ENCODE results near the gene SOX8.
"Not testable (repeated sequence)": the region's sequence is repeated elsewhere in the genome, so short reads cannot be mapped to it uniquely, and the experiment has no call there.

The SOX8 gene

GRCh38 chr16:951660-952301, 29.8 kb upstream of the SOX8 start:
- H3K9me2 ChIP-seq (ENCODE audit: low read depth, low read length) = no peaks in the 10 kb centered on the region
- no peak overlapping the region for H3K4me2 ChIP-seq (ENCODE audit: low read length)
- no peaks in the 10 kb centered on the region for H3K27me3 ChIP-seq (ENCODE audit: insufficient read depth, low read length)
- no peaks in the 10 kb centered on the region for H3K9me3 ChIP-seq (ENCODE audit: low read length)
- TF ChIP-seq CTCF (IDR thresholded peaks at IDR 0.05; ENCODE audit: low read length) (no peak), EZH2 (IDR thresholded peaks at IDR 0.05; ENCODE audit: borderline replicate concordance, low read length) (no peak)
- no peak overlapping the region for H2AFZ ChIP-seq (ENCODE audit: low read length)
- H3K4me1 ChIP-seq (ENCODE audit: insufficient read depth, low read length, severe bottlenecking) = no peaks in the 10 kb centered on the region
- no peaks in the 10 kb centered on the region for H3F3A ChIP-seq (ENCODE audit: insufficient read depth, low read length)
- no peak overlapping the region for H3K9ac ChIP-seq (ENCODE audit: low read length)
- H3K79me2 ChIP-seq (ENCODE audit: insufficient read depth, low read length) = no peaks in the 10 kb centered on the region
- no peak overlapping the region for H3K4me3 ChIP-seq (ENCODE audit: low read depth, low read length, poor library complexity, severe bottlenecking)
- no peak overlapping the region for H3K27ac ChIP-seq (ENCODE audit: low read depth, low read length, poor library complexity, severe bottlenecking)
- H4K20me1 ChIP-seq (ENCODE audit: insufficient read depth, low read length) = no peaks in the 10 kb centered on the region
- no peaks in the 10 kb centered on the region for H3K36me3 ChIP-seq (ENCODE audit: insufficient read depth, low read length)

- Histone ChIP-seq H3K9me3 (ENCODE audit: low read length) (no peaks in the 10 kb centered on the region), H3K4me1 (ENCODE audit: insufficient read depth, low read length, severe bottlenecking) (no peaks in the 10 kb centered on the region), H3K4me3 (ENCODE audit: low read depth, low read length, poor library complexity, severe bottlenecking) (no peak overlapping the region), H3K4me2 (ENCODE audit: low read length) (no peak overlapping the region), H3K9ac (ENCODE audit: low read length) (no peak overlapping the region), H3K27ac (ENCODE audit: low read depth, low read length, poor library complexity, severe bottlenecking) (no peak overlapping the region), H3K9me2 (ENCODE audit: low read depth, low read length) (no peaks in the 10 kb centered on the region), H3K36me3 (ENCODE audit: insufficient read depth, low read length) (no peaks in the 10 kb centered on the region), H3K27me3 (ENCODE audit: insufficient read depth, low read length) (no peaks in the 10 kb centered on the region), H3K79me2 (ENCODE audit: insufficient read depth, low read length) (no peaks in the 10 kb centered on the region), H2AFZ (ENCODE audit: low read length) (no peak overlapping the region), H4K20me1 (ENCODE audit: insufficient read depth, low read length) (no peaks in the 10 kb centered on the region), H3F3A (ENCODE audit: insufficient read depth, low read length) (no peaks in the 10 kb centered on the region)
- TF ChIP-seq EZH2 (IDR thresholded peaks at IDR 0.05; ENCODE audit: borderline replicate concordance, low read length) = no peak
- TF ChIP-seq CTCF (IDR thresholded peaks at IDR 0.05; ENCODE audit: low read length) = no peak
Measured at GRCh38 chr16:952321-952720, 29.2 kb upstream of the SOX8 start.

- H3K27me3 ChIP-seq (ENCODE audit: insufficient read depth, low read length); H3K4me2 ChIP-seq (ENCODE audit: low read length); H3K9me3 ChIP-seq (ENCODE audit: low read length); H3K9me2 ChIP-seq (ENCODE audit: low read depth, low read length); H3K36me3 ChIP-seq (ENCODE audit: insufficient read depth, low read length); H3K4me1 ChIP-seq (ENCODE audit: insufficient read depth, low read length, severe bottlenecking); H2AFZ ChIP-seq (ENCODE audit: low read length); H3F3A ChIP-seq (ENCODE audit: insufficient read depth, low read length); H3K79me2 ChIP-seq (ENCODE audit: insufficient read depth, low read length); H3K4me3 ChIP-seq (ENCODE audit: low read depth, low read length, poor library complexity, severe bottlenecking); H4K20me1 ChIP-seq (ENCODE audit: insufficient read depth, low read length); H3K9ac ChIP-seq (ENCODE audit: low read length); H3K27ac ChIP-seq (ENCODE audit: low read depth, low read length, poor library complexity, severe bottlenecking): not testable (repeated sequence)
Measured at GRCh38 chr16:953818-954217, 27.8 kb upstream of the SOX8 start.

GRCh38 chr16:955766-956165, 25.8 kb upstream of the SOX8 start:
- H4K20me1 ChIP-seq (ENCODE audit: insufficient read depth, low read length); H3K9me3 ChIP-seq (ENCODE audit: low read length); H3K79me2 ChIP-seq (ENCODE audit: insufficient read depth, low read length); H3K9ac ChIP-seq (ENCODE audit: low read length); H3K27me3 ChIP-seq (ENCODE audit: insufficient read depth, low read length); H3K4me1 ChIP-seq (ENCODE audit: insufficient read depth, low read length, severe bottlenecking); H3F3A ChIP-seq (ENCODE audit: insufficient read depth, low read length); H2AFZ ChIP-seq (ENCODE audit: low read length); H3K4me2 ChIP-seq (ENCODE audit: low read length); H3K36me3 ChIP-seq (ENCODE audit: insufficient read depth, low read length); H3K4me3 ChIP-seq (ENCODE audit: low read depth, low read length, poor library complexity, severe bottlenecking); H3K27ac ChIP-seq (ENCODE audit: low read depth, low read length, poor library complexity, severe bottlenecking); H3K9me2 ChIP-seq (ENCODE audit: low read depth, low read length): not testable (repeated sequence)
